Erythroblast (primary cell): ENCODE measurements around the gene AGAP1.

Source experiments
- GATA1 ChIP-seq: IDR thresholded peaks from 2 replicates; pipeline ENCODE4 v1.6.1; 2011; ENCODE audit warnings: low read depth, mild to moderate bottlenecking, control low read depth, low read length, moderate library complexity
- POLR2A ChIP-seq: IDR thresholded peaks from 2 replicates; pipeline ENCODE4 v1.6.1; 2011; ENCODE audit warnings: mild to moderate bottlenecking, low read length

- TF ChIP-seq POLR2A, result no peak
- no peak for TF ChIP-seq GATA1
These were observed 460.4 kb downstream of the AGAP1 start for GRCh38 chr2:235954281-235954680.
